ENCODE results near the gene KCNMA1. TPM values are rescaled to one million over a fixed set of nuclear protein-coding genes. Genes with fewer than 3 reads are reported as not detected.

KCNMA1 gene
- total RNA-seq, 1 experiment from 2014 or later: 0.49 TPM

- intact Hi-C loops (cut with micrococcal nuclease): no loop called here
- POLR2A ChIA-PET: no interaction called here
- no TSS peak for BruUV-seq (replicated peaks)
- Histone ChIP-seq H3K9me2 (ENCODE audit: insufficient read depth) (no peaks in the 10 kb centered on the region), H3K4me2 (ENCODE audit: low read length) (no peak overlapping the region), H3K27me3 (ENCODE audit: insufficient read depth, low read length) (no peaks in the 10 kb centered on the region; the same call in none of the 2 replicates), H3K9ac (ENCODE audit: low read length) (no peak overlapping the region), H3K36me3 (ENCODE audit: control insufficient read depth in 1 of 2, insufficient read depth in 2 of 2, low read length in 2 of 2) (no peaks in the 10 kb centered on the region), H3K4me3 (replicated peaks in 1 of 2; ENCODE audit: low read depth in 1 of 2, low read length in 2 of 2) (no peak overlapping the region), H3K9me3 (ENCODE audit: control insufficient read depth in 1 of 2, insufficient read depth in 1 of 2, low read depth in 1 of 2, low read length in 2 of 2) (no peaks in the 10 kb centered on the region), H4K20me1 (ENCODE audit: insufficient read depth) (no peaks in the 10 kb centered on the region), H3K27ac (ENCODE audit: low read depth, low read length) (no peak overlapping the region), H3K79me2 (ENCODE audit: insufficient read depth, low read length) (no peaks in the 10 kb centered on the region), H2AFZ (ENCODE audit: low read depth, low read length, poor library complexity, severe bottlenecking) (no peak overlapping the region), H3K4me1 (ENCODE audit: control insufficient read depth in 1 of 2, insufficient read depth in 2 of 2, low read length in 2 of 2) (no peaks in the 10 kb centered on the region)
- TF ChIP-seq EZH2 (IDR thresholded peaks at IDR 0.05): no peak
- no peak for TF ChIP-seq RAD21 (IDR thresholded peaks at IDR 0.05; ENCODE audit: low read depth)
- TF ChIP-seq REST (IDR thresholded peaks at IDR 0.05; ENCODE audit: low read depth): peak; percentile 12; the same call in 1 of the 2 replicates
- no peak for DNase-seq (ENCODE audit: low read depth, low spot score)
- ATAC-seq: no peak
- CTCF ChIA-PET: interaction anchor here (2.2 kb wide), 1 partner anchor 32 kb away, joined by 5 read pairs; no protein-coding TSS in a partner anchor
- RAD21 ChIA-PET (ENCODE audit: low non-redundant PET in 1 of 2, low total read pairs in 2 of 2, uncharacterized antibody in 2 of 2, unreplicated experiment in 2 of 2): no interaction called here
These were observed 42.5 kb upstream of the KCNMA1 start for GRCh38 chr10:77680065-77680464.

- H3K27ac ChIP-seq (ENCODE audit: low read depth, low read length): no peak overlapping the region
- RAD21 ChIA-PET (ENCODE audit: low non-redundant PET in 1 of 2, low total read pairs in 2 of 2, uncharacterized antibody in 2 of 2, unreplicated experiment in 2 of 2): interaction anchor here in 1 of 2 experiments (0.6 kb wide), 1 partner anchor 103 kb away, joined by 4 read pairs; no protein-coding TSS in a partner anchor
- BruUV-seq (replicated peaks): no TSS peak
- H3K9me2 ChIP-seq (ENCODE audit: insufficient read depth): no peaks in the 10 kb centered on the region
- H3K36me3 ChIP-seq (ENCODE audit: control insufficient read depth in 1 of 2, insufficient read depth in 2 of 2, low read length in 2 of 2): no peaks in the 10 kb centered on the region
- H3K27me3 ChIP-seq (ENCODE audit: insufficient read depth, low read length): no peaks in the 10 kb centered on the region; the same call in none of the 2 replicates
- POLR2A ChIA-PET: no interaction called here
- DNase-seq (ENCODE audit: low read depth, low spot score) (no peak), ATAC-seq (no peak)
- H3K4me2 ChIP-seq (ENCODE audit: low read length): no peak overlapping the region
- CTCF ChIA-PET: interaction anchor here (1.0 kb wide), 1 partner anchor 34 kb away, joined by 3 read pairs; no protein-coding TSS in a partner anchor
- no peak overlapping the region for H2AFZ ChIP-seq (ENCODE audit: low read depth, low read length, poor library complexity, severe bottlenecking)
- no peaks in the 10 kb centered on the region for H3K4me1 ChIP-seq (ENCODE audit: control insufficient read depth in 1 of 2, insufficient read depth in 2 of 2, low read length in 2 of 2)
- H3K79me2 ChIP-seq (ENCODE audit: insufficient read depth, low read length): no peaks in the 10 kb centered on the region
- intact Hi-C loops (cut with micrococcal nuclease): no loop called here
- no peaks in the 10 kb centered on the region for H3K9me3 ChIP-seq (ENCODE audit: control insufficient read depth in 1 of 2, insufficient read depth in 1 of 2, low read depth in 1 of 2, low read length in 2 of 2)
- no peaks in the 10 kb centered on the region for H4K20me1 ChIP-seq (ENCODE audit: insufficient read depth)
- H3K4me3 ChIP-seq (replicated peaks in 1 of 2; ENCODE audit: low read depth in 1 of 2, low read length in 2 of 2): no peak overlapping the region
- H3K9ac ChIP-seq (ENCODE audit: low read length): no peak overlapping the region
- TF ChIP-seq, protein P1, sequence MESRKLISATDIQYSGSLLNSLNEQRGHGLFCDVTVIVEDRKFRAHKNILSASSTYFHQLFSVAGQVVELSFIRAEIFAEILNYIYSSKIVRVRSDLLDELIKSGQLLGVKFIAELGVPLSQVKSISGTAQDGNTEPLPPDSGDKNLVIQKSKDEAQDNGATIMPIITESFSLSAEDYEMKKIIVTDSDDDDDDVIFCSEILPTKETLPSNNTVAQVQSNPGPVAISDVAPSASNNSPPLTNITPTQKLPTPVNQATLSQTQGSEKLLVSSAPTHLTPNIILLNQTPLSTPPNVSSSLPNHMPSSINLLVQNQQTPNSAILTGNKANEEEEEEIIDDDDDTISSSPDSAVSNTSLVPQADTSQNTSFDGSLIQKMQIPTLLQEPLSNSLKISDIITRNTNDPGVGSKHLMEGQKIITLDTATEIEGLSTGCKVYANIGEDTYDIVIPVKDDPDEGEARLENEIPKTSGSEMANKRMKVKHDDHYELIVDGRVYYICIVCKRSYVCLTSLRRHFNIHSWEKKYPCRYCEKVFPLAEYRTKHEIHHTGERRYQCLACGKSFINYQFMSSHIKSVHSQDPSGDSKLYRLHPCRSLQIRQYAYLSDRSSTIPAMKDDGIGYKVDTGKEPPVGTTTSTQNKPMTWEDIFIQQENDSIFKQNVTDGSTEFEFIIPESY (IDR thresholded peaks at IDR 0.05; ENCODE audit: extremely low read depth, insufficient replicate concordance, low read length): no peak
- TF ChIP-seq SP1 (IDR thresholded peaks at IDR 0.05; ENCODE audit: low read depth) (no peak), YY1 (IDR thresholded peaks at IDR 0.05; ENCODE audit: extremely low read depth, insufficient replicate concordance, low read depth, low read length) (no peak), POLR2AphosphoS5 (IDR thresholded peaks at IDR 0.05; ENCODE audit: low read depth, low read length) (no peak), RAD21 (IDR thresholded peaks at IDR 0.05; ENCODE audit: low read depth) (no peak), ELF1 (IDR thresholded peaks at IDR 0.05; ENCODE audit: borderline replicate concordance, low read depth) (no peak), CEBPB (IDR thresholded peaks at IDR 0.05; ENCODE audit: low read depth) (no peak), EZH2 (IDR thresholded peaks at IDR 0.05) (no peak), EZH2phosphoT487 (IDR thresholded peaks at IDR 0.05; ENCODE audit: borderline replicate concordance) (no peak), ZFX (IDR thresholded peaks at IDR 0.05) (no peak)
- TF ChIP-seq, protein P2, sequence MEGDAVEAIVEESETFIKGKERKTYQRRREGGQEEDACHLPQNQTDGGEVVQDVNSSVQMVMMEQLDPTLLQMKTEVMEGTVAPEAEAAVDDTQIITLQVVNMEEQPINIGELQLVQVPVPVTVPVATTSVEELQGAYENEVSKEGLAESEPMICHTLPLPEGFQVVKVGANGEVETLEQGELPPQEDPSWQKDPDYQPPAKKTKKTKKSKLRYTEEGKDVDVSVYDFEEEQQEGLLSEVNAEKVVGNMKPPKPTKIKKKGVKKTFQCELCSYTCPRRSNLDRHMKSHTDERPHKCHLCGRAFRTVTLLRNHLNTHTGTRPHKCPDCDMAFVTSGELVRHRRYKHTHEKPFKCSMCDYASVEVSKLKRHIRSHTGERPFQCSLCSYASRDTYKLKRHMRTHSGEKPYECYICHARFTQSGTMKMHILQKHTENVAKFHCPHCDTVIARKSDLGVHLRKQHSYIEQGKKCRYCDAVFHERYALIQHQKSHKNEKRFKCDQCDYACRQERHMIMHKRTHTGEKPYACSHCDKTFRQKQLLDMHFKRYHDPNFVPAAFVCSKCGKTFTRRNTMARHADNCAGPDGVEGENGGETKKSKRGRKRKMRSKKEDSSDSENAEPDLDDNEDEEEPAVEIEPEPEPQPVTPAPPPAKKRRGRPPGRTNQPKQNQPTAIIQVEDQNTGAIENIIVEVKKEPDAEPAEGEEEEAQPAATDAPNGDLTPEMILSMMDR (IDR thresholded peaks at IDR 0.05 in 2 of 3, conservative IDR thresholded peaks at IDR 0.05 in 1 of 3; ENCODE audit: borderline replicate concordance in 1 of 3, insufficient read depth in 1 of 3, low read depth in 2 of 3, low read length in 2 of 3): no peak
These were observed 41.6 kb upstream of the KCNMA1 start for GRCh38 chr10:77679217-77679616.

Measured in HCT116 (cell line).